HEK293 (cell line): ENCODE results near the gene CYP24A1.

ENCODE experiments used
- CTCF ChIA-PET: fragments of 350-600 bp; formaldehyde crosslinking; extraction: SDS; loops from one replicate; lab custom pipeline; 2021; ENCODE audit warnings: antibody characterized with exemption; lab: Yijun Ruan, JAX
- POLR2A ChIA-PET: fragments of 300-600 bp; formaldehyde crosslinking; extraction: SDS; loops from one replicate; lab custom pipeline; 2020; ENCODE audit warnings: antibody characterized with exemption, inconsistent platforms; lab: Yijun Ruan, JAX
- H3K27ac ChIP-seq: fragments of 200-500 bp; sonication (Bioruptor generic); 2 replicates; pipeline ENCODE4 v1.5.1; 2014; ENCODE audit warnings: low read depth, low read length, control low read depth, inconsistent platforms; ENCODE audit errors: extremely low read depth
- H3K36me3 ChIP-seq, 2 experiments: fragments of 200-500 bp in 1 of 2; sonication (Bioruptor generic) in 1 of 2; 1 replicate in 1 of 2; 2 replicates in 1 of 2; pipeline ENCODE4 v1.5.1; 2014 to 2017; ENCODE audit warnings: inconsistent platforms in 2 of 2, low read length in 2 of 2; ENCODE audit not compliant: control insufficient read depth in 2 of 2, insufficient read depth in 1 of 2
- H3K4me1 ChIP-seq: fragments of 200-500 bp; sonication (Bioruptor generic); 2 replicates; pipeline ENCODE4 v1.5.1; 2014; ENCODE audit warnings: mild to moderate bottlenecking, low read length, inconsistent platforms; ENCODE audit not compliant: control insufficient read depth, insufficient read depth
- H3K4me3 ChIP-seq: 2 replicates; pipeline ENCODE4 v1.5.1; 2011; ENCODE audit warnings: low read depth, mild to moderate bottlenecking, control low read depth, low read length, moderate library complexity
- H3K9me3 ChIP-seq: fragments of 200-500 bp; sonication (Bioruptor generic); 2 replicates; pipeline ENCODE4 v1.5.1; 2014; ENCODE audit warnings: low read depth, low read length, inconsistent platforms; ENCODE audit not compliant: control insufficient read depth, insufficient read depth
- EGR2 ChIP-seq: fragments of 450-650 bp; formaldehyde crosslinking; IDR thresholded peaks from 2 replicates; pipeline ENCODE4 v1.5.1; 2016; ENCODE audit warnings: low read depth, missing biosample characterization, missing genetic modification characterization
- GLIS2 ChIP-seq: fragments of 450-650 bp; formaldehyde crosslinking; IDR thresholded peaks from 2 replicates; pipeline ENCODE4 v1.5.1; 2016; ENCODE audit warnings: missing biosample characterization, missing genetic modification characterization
- KLF8 ChIP-seq: fragments of 450-650 bp; formaldehyde crosslinking; IDR thresholded peaks from 2 replicates; pipeline ENCODE4 v1.5.1; 2016; ENCODE audit warnings: missing biosample characterization, missing genetic modification characterization
- MYNN ChIP-seq: fragments of 450-650 bp; formaldehyde crosslinking; IDR thresholded peaks from 2 replicates; pipeline ENCODE4 v1.5.1; 2016; ENCODE audit warnings: missing biosample characterization, missing genetic modification characterization, borderline replicate concordance
- PRDM10 ChIP-seq: fragments of 450-650 bp; formaldehyde crosslinking; IDR thresholded peaks from 2 replicates; pipeline ENCODE4 v1.5.1; 2016; ENCODE audit warnings: missing biosample characterization, missing genetic modification characterization
- SCRT2 ChIP-seq: fragments of 450-650 bp; formaldehyde crosslinking; IDR thresholded peaks from 2 replicates; pipeline ENCODE4 v1.5.1; 2016; ENCODE audit warnings: missing biosample characterization, missing genetic modification characterization
- SETDB1 ChIP-seq: IDR thresholded peaks from one replicate; pipeline ENCODE4 v1.6.1; 2017; ENCODE audit warnings: mild to moderate bottlenecking, low read length, moderate library complexity, mixed read lengths; ENCODE audit not compliant: insufficient read length
- SP3 ChIP-seq: fragments of 450-650 bp; formaldehyde crosslinking; IDR thresholded peaks from 2 replicates; pipeline ENCODE4 v1.5.1; 2016; ENCODE audit warnings: missing biosample characterization, missing genetic modification characterization
- ZIC2 ChIP-seq: fragments of 450-650 bp; formaldehyde crosslinking; IDR thresholded peaks from 2 replicates; pipeline ENCODE4 v1.5.1; 2016; ENCODE audit warnings: missing biosample characterization, missing genetic modification characterization
- ZNF184 ChIP-seq: fragments of 450-650 bp; IDR thresholded peaks from 2 replicates; pipeline ENCODE4 v1.5.1; 2018; ENCODE audit warnings: missing biosample characterization, mild to moderate bottlenecking, missing genetic modification characterization
- ZNF221 ChIP-seq: fragments of 450-650 bp; formaldehyde crosslinking; IDR thresholded peaks from 2 replicates; pipeline ENCODE4 v1.5.1; 2017; ENCODE audit warnings: missing biosample characterization, missing genetic modification characterization, borderline replicate concordance
- ZNF335 ChIP-seq: fragments of 450-650 bp; formaldehyde crosslinking; conservative IDR thresholded peaks from 2 replicates; pipeline ENCODE4 v1.5.1; 2016; ENCODE audit warnings: missing biosample characterization, missing genetic modification characterization
- ZNF561 ChIP-seq: fragments of 450-650 bp; IDR thresholded peaks from 2 replicates; pipeline ENCODE4 v1.5.1; 2018; ENCODE audit warnings: missing biosample characterization, missing genetic modification characterization, borderline replicate concordance
- ZNF596 ChIP-seq: fragments of 450-650 bp; IDR thresholded peaks from 2 replicates; pipeline ENCODE4 v1.5.0; 2018; ENCODE audit warnings: missing biosample characterization, mild to moderate bottlenecking, missing genetic modification characterization, moderate library complexity
- ZNF623 ChIP-seq: fragments of 450-650 bp; formaldehyde crosslinking; IDR thresholded peaks from 2 replicates; pipeline ENCODE4 v1.5.1; 2016; ENCODE audit warnings: missing biosample characterization, missing genetic modification characterization
- ZNF670 ChIP-seq: fragments of 450-650 bp; formaldehyde crosslinking; IDR thresholded peaks from 2 replicates; pipeline ENCODE4 v1.5.1; 2016; ENCODE audit warnings: missing biosample characterization, missing genetic modification characterization, low read depth
- ZNF692 ChIP-seq: fragments of 450-650 bp; formaldehyde crosslinking; IDR thresholded peaks from 2 replicates; pipeline ENCODE4 v1.5.1; 2016; ENCODE audit warnings: missing biosample characterization, missing genetic modification characterization
- TF ChIP-seq, protein P1 (sequence below): fragments of 450-650 bp; formaldehyde crosslinking; IDR thresholded peaks from 2 replicates; pipeline ENCODE4 v1.5.1; 2017; ENCODE audit warnings: missing biosample characterization, missing genetic modification characterization
- TF ChIP-seq, protein P2 (sequence below): fragments of 450-650 bp; formaldehyde crosslinking; IDR thresholded peaks from 2 replicates; pipeline ENCODE4 v1.5.1; 2016; ENCODE audit warnings: missing biosample characterization, missing genetic modification characterization
- TF ChIP-seq, protein P3 (sequence below): fragments of 450-650 bp; formaldehyde crosslinking; IDR thresholded peaks from 2 replicates; pipeline ENCODE4 v1.5.1; 2017; ENCODE audit warnings: missing biosample characterization, missing genetic modification characterization
- TF ChIP-seq, protein P4 (sequence below): fragments of 450-650 bp; formaldehyde crosslinking; IDR thresholded peaks from 2 replicates; pipeline ENCODE4 v1.5.1; 2016; ENCODE audit warnings: missing biosample characterization, missing genetic modification characterization
- TF ChIP-seq, protein P5 (sequence below): fragments of 450-650 bp; formaldehyde crosslinking; optimal IDR thresholded peaks from 2 replicates; pipeline ENCODE3; 2016; ENCODE audit warnings: missing biosample characterization, mild to moderate bottlenecking, missing genetic modification characterization

The CYP24A1 gene

DNA sequence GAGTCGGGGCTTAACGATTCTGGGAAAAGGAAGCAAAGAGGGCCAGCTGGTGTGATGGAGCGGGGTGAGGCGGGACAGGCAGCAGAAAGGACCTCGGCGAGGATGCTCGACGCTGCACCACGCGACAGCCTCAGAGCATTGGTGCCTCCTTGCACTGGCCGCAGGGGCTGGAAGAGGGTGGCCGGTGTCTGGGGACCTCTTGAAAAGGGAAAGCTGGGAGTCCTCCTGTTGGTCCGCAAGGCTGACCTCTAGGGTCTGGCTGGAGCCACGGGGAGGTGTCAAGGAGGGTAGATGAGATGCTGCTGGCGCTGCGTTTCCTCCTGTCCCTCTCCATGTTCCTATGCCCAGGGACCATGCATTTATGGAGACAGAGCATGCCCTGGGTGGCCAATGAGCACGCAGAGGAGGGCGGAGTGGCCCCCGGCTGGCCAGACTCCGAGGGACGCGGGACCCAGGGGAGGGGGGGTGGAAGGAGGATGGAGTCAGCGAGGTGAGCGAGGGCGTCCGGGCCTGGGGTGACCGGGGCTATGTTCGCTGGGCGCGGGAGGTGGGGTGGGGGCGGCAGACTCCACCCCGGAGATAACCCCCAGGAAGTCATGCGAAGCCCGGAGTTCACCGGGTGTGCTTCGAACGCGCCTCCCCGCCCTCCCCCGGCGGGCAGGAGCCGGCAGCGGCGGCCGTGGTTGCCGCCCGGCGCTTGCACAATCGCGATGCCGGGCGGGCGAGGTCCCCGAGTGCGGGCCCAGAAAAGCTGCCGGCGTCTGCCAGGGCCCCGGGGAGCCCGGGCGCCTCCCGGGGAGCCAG is at the start of gene CYP24A1:
Gene CYP24A1 (minus strand): TSS at position 334 of the 804 bp plus-strand sequence. CDS start 407 bp downstream, outside the sequence.
- no peaks in the 10 kb centered on the region for H3K36me3 ChIP-seq
- peak within 1 kb of the TSS; percentile 8; the same call in 1 of the 2 replicates for H3K27ac ChIP-seq
- H3K4me1 ChIP-seq: peaks cover 13% of the 10 kb centered on the region
- peak within 1 kb of the TSS; percentile 27 for H3K4me3 ChIP-seq
- H3K9me3 ChIP-seq: no peaks in the 10 kb centered on the region
- ChIA-PET POLR2A (no interaction called here), CTCF (no interaction called here)
- TF ChIP-seq SETDB1 (no peak), ZNF670 (tag by site-specific recombination) (no peak), MYNN (0 out of 2 replicates have a peak, but pooled peaks have one; percentile 41), ZNF596 (no peak), SP3 (peak; percentile 16; the same call in 1 of the 2 replicates), EGR2 (tag by site-specific recombination) (peak; percentile 61; the same call in 1 of the 2 replicates), SCRT2 (tag by site-specific recombination) (no peak), GLIS2 (peak; percentile 84), ZNF335 (peak; percentile 80), ZNF692 (tag by site-specific recombination) (peak; percentile 17; the same call in 1 of the 2 replicates), KLF8 (tag by site-specific recombination) (peak; percentile 52; the same call in 1 of the 2 replicates), ZNF184 (tag by site-specific recombination) (no peak), ZNF623 (no peak), ZIC2 (tag by site-specific recombination) (peak; percentile 64), ZNF561 (tag by site-specific recombination) (0 out of 2 replicates have a peak, but pooled peaks have one; percentile 70), PRDM10 (tag by site-specific recombination) (peak; percentile 90), ZNF221 (tag by site-specific recombination) (no peak)
- TF ChIP-seq, protein P1, sequence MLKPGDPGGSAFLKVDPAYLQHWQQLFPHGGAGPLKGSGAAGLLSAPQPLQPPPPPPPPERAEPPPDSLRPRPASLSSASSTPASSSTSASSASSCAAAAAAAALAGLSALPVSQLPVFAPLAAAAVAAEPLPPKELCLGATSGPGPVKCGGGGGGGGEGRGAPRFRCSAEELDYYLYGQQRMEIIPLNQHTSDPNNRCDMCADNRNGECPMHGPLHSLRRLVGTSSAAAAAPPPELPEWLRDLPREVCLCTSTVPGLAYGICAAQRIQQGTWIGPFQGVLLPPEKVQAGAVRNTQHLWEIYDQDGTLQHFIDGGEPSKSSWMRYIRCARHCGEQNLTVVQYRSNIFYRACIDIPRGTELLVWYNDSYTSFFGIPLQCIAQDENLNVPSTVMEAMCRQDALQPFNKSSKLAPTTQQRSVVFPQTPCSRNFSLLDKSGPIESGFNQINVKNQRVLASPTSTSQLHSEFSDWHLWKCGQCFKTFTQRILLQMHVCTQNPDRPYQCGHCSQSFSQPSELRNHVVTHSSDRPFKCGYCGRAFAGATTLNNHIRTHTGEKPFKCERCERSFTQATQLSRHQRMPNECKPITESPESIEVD (tag by site-specific recombination): no peak
- TF ChIP-seq, protein P2, sequence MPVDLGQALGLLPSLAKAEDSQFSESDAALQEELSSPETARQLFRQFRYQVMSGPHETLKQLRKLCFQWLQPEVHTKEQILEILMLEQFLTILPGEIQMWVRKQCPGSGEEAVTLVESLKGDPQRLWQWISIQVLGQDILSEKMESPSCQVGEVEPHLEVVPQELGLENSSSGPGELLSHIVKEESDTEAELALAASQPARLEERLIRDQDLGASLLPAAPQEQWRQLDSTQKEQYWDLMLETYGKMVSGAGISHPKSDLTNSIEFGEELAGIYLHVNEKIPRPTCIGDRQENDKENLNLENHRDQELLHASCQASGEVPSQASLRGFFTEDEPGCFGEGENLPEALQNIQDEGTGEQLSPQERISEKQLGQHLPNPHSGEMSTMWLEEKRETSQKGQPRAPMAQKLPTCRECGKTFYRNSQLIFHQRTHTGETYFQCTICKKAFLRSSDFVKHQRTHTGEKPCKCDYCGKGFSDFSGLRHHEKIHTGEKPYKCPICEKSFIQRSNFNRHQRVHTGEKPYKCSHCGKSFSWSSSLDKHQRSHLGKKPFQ (tag by site-specific recombination): no peak
- TF ChIP-seq, protein P3, sequence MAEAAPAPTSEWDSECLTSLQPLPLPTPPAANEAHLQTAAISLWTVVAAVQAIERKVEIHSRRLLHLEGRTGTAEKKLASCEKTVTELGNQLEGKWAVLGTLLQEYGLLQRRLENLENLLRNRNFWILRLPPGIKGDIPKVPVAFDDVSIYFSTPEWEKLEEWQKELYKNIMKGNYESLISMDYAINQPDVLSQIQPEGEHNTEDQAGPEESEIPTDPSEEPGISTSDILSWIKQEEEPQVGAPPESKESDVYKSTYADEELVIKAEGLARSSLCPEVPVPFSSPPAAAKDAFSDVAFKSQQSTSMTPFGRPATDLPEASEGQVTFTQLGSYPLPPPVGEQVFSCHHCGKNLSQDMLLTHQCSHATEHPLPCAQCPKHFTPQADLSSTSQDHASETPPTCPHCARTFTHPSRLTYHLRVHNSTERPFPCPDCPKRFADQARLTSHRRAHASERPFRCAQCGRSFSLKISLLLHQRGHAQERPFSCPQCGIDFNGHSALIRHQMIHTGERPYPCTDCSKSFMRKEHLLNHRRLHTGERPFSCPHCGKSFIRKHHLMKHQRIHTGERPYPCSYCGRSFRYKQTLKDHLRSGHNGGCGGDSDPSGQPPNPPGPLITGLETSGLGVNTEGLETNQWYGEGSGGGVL: peak; percentile 43; the same call in 1 of the 2 replicates
- TF ChIP-seq, protein P4, sequence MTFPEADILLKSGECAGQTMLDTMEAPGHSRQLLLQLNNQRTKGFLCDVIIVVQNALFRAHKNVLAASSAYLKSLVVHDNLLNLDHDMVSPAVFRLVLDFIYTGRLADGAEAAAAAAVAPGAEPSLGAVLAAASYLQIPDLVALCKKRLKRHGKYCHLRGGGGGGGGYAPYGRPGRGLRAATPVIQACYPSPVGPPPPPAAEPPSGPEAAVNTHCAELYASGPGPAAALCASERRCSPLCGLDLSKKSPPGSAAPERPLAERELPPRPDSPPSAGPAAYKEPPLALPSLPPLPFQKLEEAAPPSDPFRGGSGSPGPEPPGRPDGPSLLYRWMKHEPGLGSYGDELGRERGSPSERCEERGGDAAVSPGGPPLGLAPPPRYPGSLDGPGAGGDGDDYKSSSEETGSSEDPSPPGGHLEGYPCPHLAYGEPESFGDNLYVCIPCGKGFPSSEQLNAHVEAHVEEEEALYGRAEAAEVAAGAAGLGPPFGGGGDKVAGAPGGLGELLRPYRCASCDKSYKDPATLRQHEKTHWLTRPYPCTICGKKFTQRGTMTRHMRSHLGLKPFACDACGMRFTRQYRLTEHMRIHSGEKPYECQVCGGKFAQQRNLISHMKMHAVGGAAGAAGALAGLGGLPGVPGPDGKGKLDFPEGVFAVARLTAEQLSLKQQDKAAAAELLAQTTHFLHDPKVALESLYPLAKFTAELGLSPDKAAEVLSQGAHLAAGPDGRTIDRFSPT (tag by site-specific recombination): peak; percentile 36; the same call in 1 of the 2 replicates
- TF ChIP-seq, protein P5, sequence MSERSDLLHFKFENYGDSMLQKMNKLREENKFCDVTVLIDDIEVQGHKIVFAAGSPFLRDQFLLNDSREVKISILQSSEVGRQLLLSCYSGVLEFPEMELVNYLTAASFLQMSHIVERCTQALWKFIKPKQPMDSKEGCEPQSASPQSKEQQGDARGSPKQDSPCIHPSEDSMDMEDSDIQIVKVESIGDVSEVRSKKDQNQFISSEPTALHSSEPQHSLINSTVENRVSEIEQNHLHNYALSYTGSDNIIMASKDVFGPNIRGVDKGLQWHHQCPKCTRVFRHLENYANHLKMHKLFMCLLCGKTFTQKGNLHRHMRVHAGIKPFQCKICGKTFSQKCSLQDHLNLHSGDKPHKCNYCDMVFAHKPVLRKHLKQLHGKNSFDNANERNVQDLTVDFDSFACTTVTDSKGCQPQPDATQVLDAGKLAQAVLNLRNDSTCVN (tag by site-specific recombination): peak; percentile 21
